WTC11 (cell line): ENCODE results near the gene FOCAD. TPM values are rescaled to one million over a fixed set of nuclear protein-coding genes. Genes with fewer than 3 reads are reported as not detected.

Experiments used
- ATAC-seq: fragments of 200-7000 bp; cut with Tn5 transposase; 2 replicates; pipeline ENCODE4 v1.10.0; 2021; ENCODE audit warnings: mild to moderate bottlenecking, moderate library complexity
- CTCF ChIA-PET: fragments of 300-600 bp; sonication (Branson Sonifier 250); formaldehyde crosslinking; loops from one replicate; lab custom pipeline; 2021; ENCODE audit warnings: antibody characterized with exemption; lab: Charles Lee
- POLR2A ChIA-PET: fragments of 350-600 bp; sonication (Branson Sonifier 250); formaldehyde crosslinking; loops from one replicate; lab custom pipeline; 2021; ENCODE audit warnings: antibody characterized with exemption; lab: Charles Lee
- DNase-seq: peaks from one replicate; pipeline ENCODE4 v3.0.0; 2021; ENCODE audit warnings: low spot score
- H3K27ac Mint-ChIP-seq: 2 replicates; pipeline ENCODE4 v1.8.0; 2021; ENCODE audit warnings: mixed read lengths
- H3K27me3 Mint-ChIP-seq: 2 replicates; pipeline ENCODE4 v1.8.0; 2021; ENCODE audit warnings: low read depth, mild to moderate bottlenecking, moderate library complexity, mixed read lengths
- H3K36me3 Mint-ChIP-seq: 2 replicates; pipeline ENCODE4 v1.8.0; 2021; ENCODE audit warnings: mixed read lengths
- H3K4me1 Mint-ChIP-seq: 2 replicates; pipeline ENCODE4 v1.8.0; 2022; ENCODE audit warnings: mixed read lengths
- H3K4me3 Mint-ChIP-seq: 2 replicates; pipeline ENCODE4 v1.8.0; 2021; ENCODE audit warnings: mild to moderate bottlenecking, moderate library complexity, mixed read lengths
- H3K9me3 Mint-ChIP-seq: 2 replicates; pipeline ENCODE4 v1.8.0; 2021; ENCODE audit warnings: mixed read lengths
- AFF4 ChIP-seq: sonication (generic); formaldehyde crosslinking; IDR thresholded peaks from 2 replicates; pipeline ENCODE4 v1.8.1; 2023; ENCODE audit warnings: mild to moderate bottlenecking, missing genetic modification reagents, borderline replicate concordance
- AR ChIP-seq: fragments of 250-450 bp; sonication (Bioruptor Pico); IDR thresholded peaks from 2 replicates; pipeline ENCODE4 v1.9.0; 2021; ENCODE audit warnings: mild to moderate bottlenecking
- E2F4 ChIP-seq: sonication (generic); formaldehyde crosslinking; IDR thresholded peaks from 2 replicates; pipeline ENCODE4 v1.8.1; 2022; ENCODE audit warnings: low read depth, mild to moderate bottlenecking, moderate library complexity, missing genetic modification reagents, borderline replicate concordance
- ESRRA ChIP-seq: sonication (generic); formaldehyde crosslinking; IDR thresholded peaks from 2 replicates; pipeline ENCODE4 v1.8.1; 2022; ENCODE audit warnings: mild to moderate bottlenecking, missing genetic modification reagents, borderline replicate concordance
- GTF2I ChIP-seq: fragments of 250-450 bp; sonication (Bioruptor Pico); conservative IDR thresholded peaks from 2 replicates; pipeline ENCODE4 v1.4.0; 2021; ENCODE audit warnings: mild to moderate bottlenecking
- HMGA2 ChIP-seq: fragments of 250-450 bp; sonication (Bioruptor Pico); IDR thresholded peaks from 2 replicates; pipeline ENCODE4 v1.4.0; 2021; ENCODE audit warnings: mild to moderate bottlenecking, moderate library complexity
- IRF1 ChIP-seq: sonication (generic); formaldehyde crosslinking; IDR thresholded peaks from 2 replicates; pipeline ENCODE4 v1.8.0; 2023; ENCODE audit warnings: missing genetic modification reagents
- JUN ChIP-seq: sonication (generic); formaldehyde crosslinking; IDR thresholded peaks from 2 replicates; pipeline ENCODE4 v1.8.0; 2023; ENCODE audit warnings: mild to moderate bottlenecking, missing genetic modification reagents
- KAT7 ChIP-seq: sonication (generic); formaldehyde crosslinking; IDR thresholded peaks from 2 replicates; pipeline ENCODE4 v1.8.1; 2023; ENCODE audit warnings: missing genetic modification reagents, mild to moderate bottlenecking, borderline replicate concordance
- MAX ChIP-seq: sonication (generic); formaldehyde crosslinking; IDR thresholded peaks from 2 replicates; pipeline ENCODE4 v1.8.0; 2022; ENCODE audit warnings: mild to moderate bottlenecking, missing genetic modification reagents
- MYBL2 ChIP-seq: sonication (generic); formaldehyde crosslinking; IDR thresholded peaks from 2 replicates; pipeline ENCODE4 v1.8.1; 2023; ENCODE audit warnings: mild to moderate bottlenecking, moderate library complexity, missing genetic modification reagents
- NFYB ChIP-seq: sonication (generic); formaldehyde crosslinking; conservative IDR thresholded peaks from 2 replicates; pipeline ENCODE4 v1.8.0; 2022; ENCODE audit warnings: low read depth, missing genetic modification reagents
- PREB ChIP-seq: sonication (generic); formaldehyde crosslinking; IDR thresholded peaks from 2 replicates; pipeline ENCODE4 v1.8.1; 2022; ENCODE audit warnings: mild to moderate bottlenecking, missing genetic modification reagents, moderate library complexity, borderline replicate concordance
- RELA ChIP-seq: sonication (generic); formaldehyde crosslinking; IDR thresholded peaks from 2 replicates; pipeline ENCODE4 v1.8.1; 2022; ENCODE audit warnings: missing genetic modification reagents, mild to moderate bottlenecking, borderline replicate concordance
- STAT6 ChIP-seq: sonication (generic); formaldehyde crosslinking; conservative IDR thresholded peaks from 2 replicates; pipeline ENCODE4 v1.8.1; 2023; ENCODE audit warnings: mild to moderate bottlenecking, low read depth, missing genetic modification reagents, moderate library complexity
- ZNF138 ChIP-seq: sonication (generic); formaldehyde crosslinking; conservative IDR thresholded peaks from 2 replicates; pipeline ENCODE4 v1.8.1; 2022; ENCODE audit warnings: mild to moderate bottlenecking, moderate library complexity, missing genetic modification reagents
- ZNF219 ChIP-seq: sonication (generic); formaldehyde crosslinking; IDR thresholded peaks from 2 replicates; pipeline ENCODE4 v1.8.0; 2023; ENCODE audit warnings: missing genetic modification reagents, mild to moderate bottlenecking, borderline replicate concordance
- total RNA-seq: library from RNA; stranded (reverse); gene quantifications from 3 replicates; pipeline ENCODE4 v1.2.3, GENCODE V29; 2021

FOCAD gene
- total RNA-seq, 1 experiment from 2014 or later, result 34.3 TPM

GRCh38 chr9:20804489-20805250 is 120.6 kb downstream of the FOCAD start:
- POLR2A ChIA-PET, result no interaction called here
- Mint-ChIP-seq H3K27me3 (no peaks in the 10 kb centered on the region), H3K36me3 (no peaks in the 10 kb centered on the region), H3K4me3 (no peak overlapping the region), H3K4me1 (peaks cover 17% of the 10 kb centered on the region), H3K27ac (no peak overlapping the region), H3K9me3 (no peaks in the 10 kb centered on the region; the same call in 1 of the 2 replicates)
- no peak for ATAC-seq
- CTCF ChIA-PET, result no interaction called here
- TF ChIP-seq ESRRA (no peak), ZNF219 (no peak), PREB (no peak), JUN (CRISPR knock-in tag) (no peak), RELA (CRISPR knock-in tag) (no peak), AR (CRISPR knock-in tag) (no peak), KAT7 (CRISPR knock-in tag) (no peak)
- DNase-seq, result no peak

- no peak for ATAC-seq
- Mint-ChIP-seq H3K9me3 (no peaks in the 10 kb centered on the region), H3K4me3 (no peak overlapping the region), H3K36me3 (no peaks in the 10 kb centered on the region), H3K27ac (no peak overlapping the region), H3K27me3 (no peaks in the 10 kb centered on the region), H3K4me1 (peaks cover 8% of the 10 kb centered on the region)
- ChIA-PET POLR2A (no interaction called here), CTCF (no interaction called here)
- TF ChIP-seq NFYB (CRISPR knock-in tag) (no peak), AFF4 (CRISPR knock-in tag) (no peak), GTF2I (CRISPR knock-in tag) (no peak), STAT6 (no peak), MYBL2 (CRISPR knock-in tag) (no peak), E2F4 (CRISPR knock-in tag) (no peak), IRF1 (CRISPR knock-in tag) (no peak), HMGA2 (CRISPR knock-in tag) (no peak), MAX (CRISPR knock-in tag) (no peak), ZNF138 (CRISPR knock-in tag) (no peak)
- no peak for DNase-seq
These were observed 121.7 kb downstream of the FOCAD start for GRCh38 chr9:20805766-20806165.
